Activated CD8-positive, alpha-beta T cell treated with anti-CD3 and anti-CD28 coated beads for 36 hours (primary cell): ENCODE results near the gene TMPRSS9. TPM values are rescaled to one million over a fixed set of nuclear protein-coding genes. Genes with fewer than 3 reads are reported as not detected.

Experiments used
- ATAC-seq: fragments of 200-7000 bp; cut with Tn5 transposase; one replicate; pipeline ENCODE4 v1.10.0; 2021; ENCODE audit warnings: mild to moderate bottlenecking, moderate library complexity
- CTCF ChIA-PET: fragments of 350-600 bp; sonication (Branson Sonifier 250); formaldehyde crosslinking; loops from one replicate; lab custom pipeline; 2021; ENCODE audit warnings: antibody characterized with exemption; lab: Charles Lee
- POLR2A ChIA-PET: fragments of 350-600 bp; sonication (Branson Sonifier 250); formaldehyde crosslinking; loops from one replicate; lab custom pipeline; 2021; ENCODE audit warnings: antibody characterized with exemption; lab: Charles Lee
- DNase-seq: peaks from one replicate; pipeline ENCODE4 v3.0.0-alpha.2; 2020
- H3K27ac Mint-ChIP-seq: one replicate; pipeline ENCODE4 v1.8.0; 2021; ENCODE audit warnings: mild to moderate bottlenecking, mixed read lengths
- H3K27me3 Mint-ChIP-seq: one replicate; pipeline ENCODE4 v1.8.0; 2021; ENCODE audit warnings: mixed read lengths
- H3K36me3 Mint-ChIP-seq: one replicate; pipeline ENCODE4 v1.8.0; 2021; ENCODE audit warnings: low read depth, mixed read lengths
- H3K4me1 Mint-ChIP-seq: one replicate; pipeline ENCODE4 v1.8.0; 2021; ENCODE audit warnings: low read depth, mixed read lengths
- H3K4me3 Mint-ChIP-seq: one replicate; pipeline ENCODE4 v1.8.0; 2021; ENCODE audit warnings: mild to moderate bottlenecking, moderate library complexity, mixed read lengths
- H3K9me3 Mint-ChIP-seq: one replicate; pipeline ENCODE4 v1.8.0; 2021; ENCODE audit warnings: mixed read lengths
- CTCF ChIP-seq: fragments of 200-600 bp; IDR thresholded peaks from one replicate; pipeline ENCODE4 v1.8.0; 2022; ENCODE audit warnings: antibody characterized with exemption, mild to moderate bottlenecking
- intact Hi-C: fragments of 100-400 bp; cut with micrococcal nuclease; formaldehyde crosslinking; loops from one replicate; pipeline ENCODE4 v1.10.0; 2022
- total RNA-seq, 2 experiments: library from RNA; stranded (reverse); gene quantifications; one replicate each; pipeline ENCODE4 v1.2.3, GENCODE V29; 2021

The TMPRSS9 gene
- total RNA-seq, 2 experiments from 2014 or later, result not detected

- ATAC-seq, result peak; percentile 93
- Mint-ChIP-seq H3K4me3 (peak within 1 kb of the TSS; percentile 82), H3K9me3 (no peaks in the 10 kb centered on the region), H3K27ac (peak within 1 kb of the TSS; percentile 94), H3K27me3 (no peaks in the 10 kb centered on the region), H3K4me1 (peaks cover 10% of the 10 kb centered on the region), H3K36me3 (peaks cover 19% of the 10 kb centered on the region)
- intact Hi-C loops, result no loop called here
- POLR2A ChIA-PET, result interaction anchor here (0.6 to 3.5 kb wide), 25 partner anchors 12 to 348 kb away, joined by 3 to 31 read pairs (median 4); partner anchors contain the start of genes GADD45B and LMNB2
- TF ChIP-seq CTCF, result no peak
- CTCF ChIA-PET, result interaction anchor here (0.6 to 1.8 kb wide), 4 partner anchors 35 to 1918 kb away, joined by 3 to 5 read pairs (median 4); no protein-coding TSS in a partner anchor
- DNase-seq, result peak; percentile 97
Measured at GRCh38 chr19:2427429-2428320, 67.6 kb downstream of the TMPRSS9 start, which contains the start of gene TIMM13. Gene TIMM13 (minus strand): TSS chr19:2427586. CDS start chr19:2427533, 53 bp downstream.

- Mint-ChIP-seq H3K27ac (peak overlapping the region; percentile 94), H3K4me1 (peaks cover 8% of the 10 kb centered on the region)
- POLR2A ChIA-PET, result interaction anchor here (0.6 to 3.5 kb wide), 15 partner anchors 11 to 278 kb away, joined by 3 to 31 read pairs (median 4); partner anchors contain the start of genes GADD45B and LMNB2
Measured at GRCh38 chr19:2428321-2428690, 68.2 kb downstream of the TMPRSS9 start.

GRCh38 chr19:2428756-2429711, 69.0 kb downstream of the TMPRSS9 start:
- ATAC-seq (no peak), DNase-seq (no peak)
- peaks cover 8% of the 10 kb centered on the region for H3K4me1 Mint-ChIP-seq
- no peak overlapping the region for H3K4me3 Mint-ChIP-seq
- H3K9me3 Mint-ChIP-seq, result no peaks in the 10 kb centered on the region
- no peak for TF ChIP-seq CTCF
- H3K27ac Mint-ChIP-seq, result no peak overlapping the region
- intact Hi-C loops, result no loop called here
- ChIA-PET CTCF (interaction anchor here (0.6 to 1.8 kb wide), 3 partner anchors 182 to 211 kb away, joined by 3 to 5 read pairs (median 3); no protein-coding TSS in a partner anchor), POLR2A (interaction anchor here (1.0 to 3.5 kb wide), 9 partner anchors 10 to 218 kb away, joined by 3 to 31 read pairs (median 4); partner anchors contain the start of gene GADD45B)
- no peaks in the 10 kb centered on the region for H3K27me3 Mint-ChIP-seq
- H3K36me3 Mint-ChIP-seq, result peaks cover 19% of the 10 kb centered on the region

More at GRCh38 chr19:2428321-2428690, 68.2 kb downstream of the TMPRSS9 start:
- DNase-seq, result no peak
- no peak overlapping the region for H3K4me3 Mint-ChIP-seq
- ATAC-seq, result no peak
- intact Hi-C loops, result no loop called here
- no peak for TF ChIP-seq CTCF
- CTCF ChIA-PET, result interaction anchor here (0.6 to 1.8 kb wide), 4 partner anchors 35 to 1917 kb away, joined by 3 to 5 read pairs (median 4); no protein-coding TSS in a partner anchor
- H3K27me3 Mint-ChIP-seq, result no peaks in the 10 kb centered on the region
- no peaks in the 10 kb centered on the region for H3K9me3 Mint-ChIP-seq
- H3K36me3 Mint-ChIP-seq, result peaks cover 19% of the 10 kb centered on the region

GRCh38 chr19:2429917-2430535, 70.0 kb downstream of the TMPRSS9 start:
- Mint-ChIP-seq H3K4me3 (no peak overlapping the region), H3K9me3 (no peaks in the 10 kb centered on the region), H3K4me1 (peaks cover 8% of the 10 kb centered on the region), H3K36me3 (peaks cover 22% of the 10 kb centered on the region), H3K27ac (no peak overlapping the region), H3K27me3 (no peaks in the 10 kb centered on the region)
- ChIA-PET CTCF (interaction anchor here (0.6 kb wide), 1 partner anchor 207 kb away, joined by 3 read pairs; no protein-coding TSS in a partner anchor), POLR2A (interaction anchor here (0.9 to 1.3 kb wide), 2 partner anchors 12 to 195 kb away, joined by 3 read pairs; no protein-coding TSS in a partner anchor)
- TF ChIP-seq CTCF, result no peak
- no peak for DNase-seq
- intact Hi-C loops, result no loop called here
- no peak for ATAC-seq
